Measurements from ENCODE around the gene CCL26. TPM values are rescaled to one million over a fixed set of nuclear protein-coding genes. Genes with fewer than 3 reads are reported as not detected.

The CCL26 gene
- total and polyA plus RNA-seq, 10 of the 15 experiments (the other 5 are each of a cell fraction or from before 2014, with no cell fraction given): not detected

DNA sequence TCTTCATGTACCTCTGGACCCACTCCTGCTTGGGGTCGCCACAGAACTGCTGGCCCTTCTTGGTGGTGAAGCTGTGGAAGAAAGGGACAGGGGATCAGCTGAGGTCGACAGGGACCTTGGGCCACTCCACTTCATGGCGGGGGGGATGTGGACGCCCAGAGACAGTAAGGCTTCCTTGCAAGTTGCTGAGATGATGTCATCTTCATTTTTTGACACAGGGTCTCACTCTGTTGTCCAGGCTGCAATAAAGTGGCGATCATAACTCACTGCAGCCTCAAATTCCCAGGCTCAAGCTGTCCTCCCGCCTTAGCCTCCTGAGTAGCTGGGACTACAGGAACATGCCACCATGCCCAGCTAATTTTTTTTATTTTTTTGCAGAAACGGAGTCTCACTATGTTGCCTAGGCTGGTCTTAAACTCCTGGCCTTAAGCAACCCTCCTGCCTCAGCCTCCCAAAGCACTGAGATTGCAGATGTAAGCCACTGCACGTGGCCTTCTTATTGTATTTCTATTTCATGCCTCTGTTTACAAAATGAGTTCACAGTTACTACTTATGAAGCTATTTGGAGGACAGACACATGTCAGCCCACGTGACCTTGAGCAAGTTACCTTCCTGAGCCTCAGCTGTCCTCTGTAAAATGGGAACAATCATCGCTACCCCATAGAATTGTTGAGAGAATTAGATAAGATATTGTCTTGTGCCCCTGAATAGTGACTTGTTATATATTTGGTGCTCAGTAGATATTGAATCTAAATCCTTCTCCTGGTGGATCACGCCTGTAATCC, 40.1 kb upstream of the CCL26 start:
- CTCF ChIA-PET: no interaction called here
- Histone ChIP-seq H3K27ac (ENCODE audit: control insufficient read depth, insufficient read depth) (no peak overlapping the region), H3K79me2 (ENCODE audit: control insufficient read depth, insufficient read depth, low read length) (no peaks in the 10 kb centered on the region), H3K27me3 (replicated peaks in 1 of 2; ENCODE audit: control insufficient read depth in 2 of 2, insufficient read depth in 2 of 2, low read length in 1 of 2) (no peaks in the 10 kb centered on the region; a peak in 1 of 4 replicates), H3K9ac (ENCODE audit: control insufficient read depth, insufficient read depth, low read length) (no peak overlapping the region), H3K4me1 (ENCODE audit: control insufficient read depth, insufficient read depth, low read length) (no peaks in the 10 kb centered on the region), H3K4me3 (no peak overlapping the region), H3K9me3 (replicated peaks; ENCODE audit: control insufficient read depth, insufficient read depth, low read length) (no peaks in the 10 kb centered on the region; the same call in 2 of the 3 replicates), H3K4me2 (ENCODE audit: control insufficient read depth, insufficient read depth) (no peak overlapping the region), H2AFZ (ENCODE audit: control insufficient read depth, low read depth, low read length) (no peak overlapping the region), H4K20me1 (ENCODE audit: control insufficient read depth, insufficient read depth) (no peaks in the 10 kb centered on the region), H3K36me3 (ENCODE audit: control insufficient read depth in 2 of 2, insufficient read depth in 2 of 2, low read length in 1 of 2) (no peaks in the 10 kb centered on the region)
- DNase-seq (ENCODE audit: low read depth, low spot score): no peak
- RAD21 ChIA-PET (ENCODE audit: unreplicated experiment): no interaction called here
- in situ Hi-C loops (cut with MboI) (no loop called here), intact Hi-C loops (cut with micrococcal nuclease; ENCODE audit: unreplicated experiment) (no loop called here)
- ATAC-seq: no peak
- BruUV-seq (replicated peaks): no TSS peak
- no peak for FAIRE-seq
- WGBS (ENCODE audit: insufficient coverage, insufficient replicate concordance, low lambda C conversion rate, missing lambda C conversion rate): 18% methylated on average over 11 of the region's 11 CpGs
- POLR2A ChIA-PET: no interaction called here
- SMC1A ChIA-PET (ENCODE audit: uncharacterized antibody, unreplicated experiment): interaction anchor here (0.7 kb wide), 1 partner anchor 22 kb away, joined by 3 read pairs; no protein-coding TSS in a partner anchor
- TF ChIP-seq, protein P1, sequence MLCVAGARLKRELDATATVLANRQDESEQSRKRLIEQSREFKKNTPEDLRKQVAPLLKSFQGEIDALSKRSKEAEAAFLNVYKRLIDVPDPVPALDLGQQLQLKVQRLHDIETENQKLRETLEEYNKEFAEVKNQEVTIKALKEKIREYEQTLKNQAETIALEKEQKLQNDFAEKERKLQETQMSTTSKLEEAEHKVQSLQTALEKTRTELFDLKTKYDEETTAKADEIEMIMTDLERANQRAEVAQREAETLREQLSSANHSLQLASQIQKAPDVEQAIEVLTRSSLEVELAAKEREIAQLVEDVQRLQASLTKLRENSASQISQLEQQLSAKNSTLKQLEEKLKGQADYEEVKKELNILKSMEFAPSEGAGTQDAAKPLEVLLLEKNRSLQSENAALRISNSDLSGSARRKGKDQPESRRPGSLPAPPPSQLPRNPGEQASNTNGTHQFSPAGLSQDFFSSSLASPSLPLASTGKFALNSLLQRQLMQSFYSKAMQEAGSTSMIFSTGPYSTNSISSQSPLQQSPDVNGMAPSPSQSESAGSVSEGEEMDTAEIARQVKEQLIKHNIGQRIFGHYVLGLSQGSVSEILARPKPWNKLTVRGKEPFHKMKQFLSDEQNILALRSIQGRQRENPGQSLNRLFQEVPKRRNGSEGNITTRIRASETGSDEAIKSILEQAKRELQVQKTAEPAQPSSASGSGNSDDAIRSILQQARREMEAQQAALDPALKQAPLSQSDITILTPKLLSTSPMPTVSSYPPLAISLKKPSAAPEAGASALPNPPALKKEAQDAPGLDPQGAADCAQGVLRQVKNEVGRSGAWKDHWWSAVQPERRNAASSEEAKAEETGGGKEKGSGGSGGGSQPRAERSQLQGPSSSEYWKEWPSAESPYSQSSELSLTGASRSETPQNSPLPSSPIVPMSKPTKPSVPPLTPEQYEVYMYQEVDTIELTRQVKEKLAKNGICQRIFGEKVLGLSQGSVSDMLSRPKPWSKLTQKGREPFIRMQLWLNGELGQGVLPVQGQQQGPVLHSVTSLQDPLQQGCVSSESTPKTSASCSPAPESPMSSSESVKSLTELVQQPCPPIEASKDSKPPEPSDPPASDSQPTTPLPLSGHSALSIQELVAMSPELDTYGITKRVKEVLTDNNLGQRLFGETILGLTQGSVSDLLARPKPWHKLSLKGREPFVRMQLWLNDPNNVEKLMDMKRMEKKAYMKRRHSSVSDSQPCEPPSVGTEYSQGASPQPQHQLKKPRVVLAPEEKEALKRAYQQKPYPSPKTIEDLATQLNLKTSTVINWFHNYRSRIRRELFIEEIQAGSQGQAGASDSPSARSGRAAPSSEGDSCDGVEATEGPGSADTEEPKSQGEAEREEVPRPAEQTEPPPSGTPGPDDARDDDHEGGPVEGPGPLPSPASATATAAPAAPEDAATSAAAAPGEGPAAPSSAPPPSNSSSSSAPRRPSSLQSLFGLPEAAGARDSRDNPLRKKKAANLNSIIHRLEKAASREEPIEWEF (IDR thresholded peaks at IDR 0.05; ENCODE audit: insufficient replicate concordance, low read depth, low read length): no peak
- TF ChIP-seq ZNF217 (IDR thresholded peaks at IDR 0.05) (no peak), GATAD2B (conservative IDR thresholded peaks at IDR 0.05; ENCODE audit: low read depth) (no peak), BCL11A (IDR thresholded peaks at IDR 0.05; ENCODE audit: low read depth, low read length) (no peak), POU2F2 (IDR thresholded peaks at IDR 0.05; ENCODE audit: borderline replicate concordance, low read depth, low read length) (no peak), NFYA (IDR thresholded peaks at IDR 0.05; ENCODE audit: borderline replicate concordance, low read depth, low read length) (no peak), YY1 (IDR thresholded peaks at IDR 0.05; ENCODE audit: low read depth, low read length) (no peak), SREBF1 (IDR thresholded peaks at IDR 0.05; ENCODE audit: low read length) (no peak), SP1 (IDR thresholded peaks at IDR 0.05; ENCODE audit: low read depth, low read length) (no peak)
- TF ChIP-seq, protein P2, sequence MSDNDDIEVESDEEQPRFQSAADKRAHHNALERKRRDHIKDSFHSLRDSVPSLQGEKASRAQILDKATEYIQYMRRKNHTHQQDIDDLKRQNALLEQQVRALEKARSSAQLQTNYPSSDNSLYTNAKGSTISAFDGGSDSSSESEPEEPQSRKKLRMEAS (IDR thresholded peaks at IDR 0.05; ENCODE audit: low read depth, low read length): no peak

Data from GM12878 (cell line).